ENCODE data around the gene AHRR. TPM values are rescaled to one million over a fixed set of nuclear protein-coding genes. Genes with fewer than 3 reads are reported as not detected.

Gene AHRR
- total RNA-seq, 6 experiments from 2014 or later: 30.9 to 55.7 (median 51.9) TPM

GRCh38 chr5:468401-468800 lies 146.9 kb downstream of the AHRR start:
- DNase-seq: no peak
- no peaks in the 10 kb centered on the region for H3K9me3 Mint-ChIP-seq
- H3K4me3 Mint-ChIP-seq: no peak overlapping the region
- H3K27me3 Mint-ChIP-seq (ENCODE audit: insufficient read depth): no peaks in the 10 kb centered on the region; the same call in 1 of the 2 replicates
- H3K4me1 Mint-ChIP-seq (ENCODE audit: low read depth): peaks cover 9% of the 10 kb centered on the region
- peaks cover 17% of the 10 kb centered on the region for H3K36me3 Mint-ChIP-seq (ENCODE audit: low read depth)
- no peak for TF ChIP-seq CTCF (IDR thresholded peaks at IDR 0.05)
- H3K27ac Mint-ChIP-seq: no peak overlapping the region

- H3K27me3 Mint-ChIP-seq (ENCODE audit: insufficient read depth): peaks cover 4% of the 10 kb centered on the region; the same call in 1 of the 2 replicates
- H3K27ac Mint-ChIP-seq: no peak overlapping the region
- H3K36me3 Mint-ChIP-seq (ENCODE audit: low read depth): peaks cover 8% of the 10 kb centered on the region; the same call in 1 of the 2 replicates
- H3K4me3 Mint-ChIP-seq: no peak overlapping the region
- peaks cover 9% of the 10 kb centered on the region for H3K4me1 Mint-ChIP-seq (ENCODE audit: low read depth)
- no peak for DNase-seq
- no peak for TF ChIP-seq CTCF (IDR thresholded peaks at IDR 0.05)
- H3K9me3 Mint-ChIP-seq: no peaks in the 10 kb centered on the region
Observed at GRCh38 chr5:469752-470483, 148.4 kb downstream of the AHRR start.

- TF ChIP-seq CTCF (IDR thresholded peaks at IDR 0.05): no peak
- peaks cover 8% of the 10 kb centered on the region; the same call in 1 of the 2 replicates for H3K36me3 Mint-ChIP-seq (ENCODE audit: low read depth)
- H3K27ac Mint-ChIP-seq: 0 out of 2 replicates have a peak overlapping the region, but pooled peaks have one; percentile 36
- H3K27me3 Mint-ChIP-seq (ENCODE audit: insufficient read depth): peaks cover 8% of the 10 kb centered on the region
- H3K9me3 Mint-ChIP-seq: no peaks in the 10 kb centered on the region
- peak overlapping the region; percentile 84 for H3K4me3 Mint-ChIP-seq
- H3K4me1 Mint-ChIP-seq (ENCODE audit: low read depth): peaks cover 9% of the 10 kb centered on the region
- no peak for DNase-seq
Observed at GRCh38 chr5:470961-471749, 149.6 kb downstream of the AHRR start.

GRCh38 chr5:471750-472058 lies 150.2 kb downstream of the AHRR start:
- H3K27ac Mint-ChIP-seq: peak overlapping the region; percentile 36; the same call in 1 of the 2 replicates

More at GRCh38 chr5:471750-472058, 150.2 kb downstream of the AHRR start:
- TF ChIP-seq CTCF (IDR thresholded peaks at IDR 0.05): no peak
- Mint-ChIP-seq H3K4me1 (ENCODE audit: low read depth) (peaks cover 9% of the 10 kb centered on the region), H3K36me3 (ENCODE audit: low read depth) (peaks cover 8% of the 10 kb centered on the region; the same call in 1 of the 2 replicates), H3K4me3 (peak overlapping the region; percentile 84), H3K9me3 (no peaks in the 10 kb centered on the region), H3K27me3 (ENCODE audit: insufficient read depth) (peaks cover 8% of the 10 kb centered on the region)
- no peak for DNase-seq

Data from HFFc6 (cell line).